ENCODE data around the gene GOLGB1.
A peak's percentile ranks its signal among the peaks of the same experiment; 100 is the strongest.
"Not testable (repeated sequence)": the region's sequence is repeated elsewhere in the genome, so short reads cannot be mapped to it uniquely, and the experiment has no call there.

GOLGB1 gene

GRCh38 chr3:121749276-121750086, at the start of gene GOLGB1:
Gene GOLGB1, minus strand, starts transcription at chr3:121749741. Its CDS starts 18,770 bp downstream, at chr3:121730971.
- no peaks in the 10 kb centered on the region for H3K9me3 ChIP-seq
- peak within 1 kb of the TSS; percentile 84 for H3K9ac ChIP-seq
- no peaks in the 10 kb centered on the region for H3K36me3 ChIP-seq
- H3K27ac ChIP-seq: peak within 1 kb of the TSS; percentile 81
- peaks cover 15% of the 10 kb centered on the region for H4K20me1 ChIP-seq
- H3K27me3 ChIP-seq: no peaks in the 10 kb centered on the region
- H3K4me2 ChIP-seq: peak within 1 kb of the TSS; percentile 95
- no peak for TF ChIP-seq Cebpa-rat (IDR thresholded peaks at IDR 0.05)
- H3K4me1 ChIP-seq: peaks cover 24% of the 10 kb centered on the region
- peak within 1 kb of the TSS; percentile 92 for H3K4me3 ChIP-seq

GRCh38 chr3:121796970-121797369, 47.4 kb upstream of the GOLGB1 start:
- Histone ChIP-seq H3K27me3 (no peaks in the 10 kb centered on the region), H3K4me2 (no peak overlapping the region), H3K36me3 (peaks cover 50% of the 10 kb centered on the region; the same call in 1 of the 2 replicates), H3K9me3 (no peaks in the 10 kb centered on the region), H3K9ac (no peak overlapping the region), H3K4me3 (no peak overlapping the region), H3K27ac (no peak overlapping the region), H3K4me1 (no peaks in the 10 kb centered on the region), H4K20me1 (no peaks in the 10 kb centered on the region)
- TF ChIP-seq Cebpa-rat (IDR thresholded peaks at IDR 0.05): no peak

- Histone ChIP-seq H3K9ac (no peak overlapping the region), H3K4me3 (no peak overlapping the region), H3K27me3 (no peaks in the 10 kb centered on the region), H3K36me3 (peaks cover 64% of the 10 kb centered on the region), H3K4me2 (no peak overlapping the region), H3K9me3 (no peaks in the 10 kb centered on the region), H4K20me1 (no peaks in the 10 kb centered on the region), H3K27ac (no peak overlapping the region), H3K4me1 (no peaks in the 10 kb centered on the region)
- no peak for TF ChIP-seq Cebpa-rat (IDR thresholded peaks at IDR 0.05)
These were observed 44.9 kb upstream of the GOLGB1 start for GRCh38 chr3:121794264-121794983.

- Histone ChIP-seq H3K4me3 (no peak overlapping the region), H3K4me2 (no peak overlapping the region), H3K4me1 (no peaks in the 10 kb centered on the region), H3K27ac (no peak overlapping the region), H3K9me3 (no peaks in the 10 kb centered on the region), H3K27me3 (no peaks in the 10 kb centered on the region), H3K9ac (no peak overlapping the region), H3K36me3 (peaks cover 69% of the 10 kb centered on the region), H4K20me1 (no peaks in the 10 kb centered on the region)
- no peak for TF ChIP-seq Cebpa-rat (IDR thresholded peaks at IDR 0.05)
These were observed 43.5 kb upstream of the GOLGB1 start for GRCh38 chr3:121793078-121793477.

- Histone ChIP-seq H3K36me3 (peaks cover 84% of the 10 kb centered on the region), H3K4me1 (no peaks in the 10 kb centered on the region), H3K27ac (no peak overlapping the region), H4K20me1 (no peaks in the 10 kb centered on the region), H3K27me3 (no peaks in the 10 kb centered on the region), H3K4me3 (no peak overlapping the region), H3K4me2 (no peak overlapping the region), H3K9ac (no peak overlapping the region), H3K9me3 (no peaks in the 10 kb centered on the region)
- no peak for TF ChIP-seq Cebpa-rat (IDR thresholded peaks at IDR 0.05)
These were observed 36.9 kb upstream of the GOLGB1 start for GRCh38 chr3:121786485-121786884.

- H4K20me1 ChIP-seq, H3K4me1 ChIP-seq, H3K27ac ChIP-seq, H3K4me2 ChIP-seq, H3K9ac ChIP-seq, H3K9me3 ChIP-seq, H3K4me3 ChIP-seq, H3K27me3 ChIP-seq: not testable (repeated sequence)
- peaks cover 87% of the 10 kb centered on the region for H3K36me3 ChIP-seq
These were observed 33.2 kb upstream of the GOLGB1 start for GRCh38 chr3:121782784-121783183.

GRCh38 chr3:121781611-121782010, 32.1 kb upstream of the GOLGB1 start:
- Histone ChIP-seq H3K9ac (no peak overlapping the region), H3K27me3 (no peaks in the 10 kb centered on the region), H3K4me3 (no peak overlapping the region), H4K20me1 (no peaks in the 10 kb centered on the region), H3K27ac (no peak overlapping the region), H3K4me2 (no peak overlapping the region), H3K36me3 (peaks cover 86% of the 10 kb centered on the region), H3K9me3 (no peaks in the 10 kb centered on the region), H3K4me1 (no peaks in the 10 kb centered on the region)
- no peak for TF ChIP-seq Cebpa-rat (IDR thresholded peaks at IDR 0.05)

- not testable (repeated sequence) for H3K27ac ChIP-seq, H3K4me3 ChIP-seq, H3K4me1 ChIP-seq, H4K20me1 ChIP-seq, H3K4me2 ChIP-seq, H3K27me3 ChIP-seq, H3K9me3 ChIP-seq, H3K9ac ChIP-seq
- H3K36me3 ChIP-seq: peaks cover 90% of the 10 kb centered on the region
These were observed 25.6 kb upstream of the GOLGB1 start for GRCh38 chr3:121775095-121775494.

GRCh38 chr3:121769246-121769645, 19.7 kb upstream of the GOLGB1 start:
- H3K27ac ChIP-seq: no peak overlapping the region
- H3K9ac ChIP-seq: no peak overlapping the region
- peaks cover 67% of the 10 kb centered on the region for H3K36me3 ChIP-seq
- H3K4me3 ChIP-seq: no peak overlapping the region
- H3K4me1 ChIP-seq: no peaks in the 10 kb centered on the region
- TF ChIP-seq Cebpa-rat (IDR thresholded peaks at IDR 0.05): peak; percentile 89; the same call in 1 of the 2 replicates
- H3K9me3 ChIP-seq: no peaks in the 10 kb centered on the region
- no peaks in the 10 kb centered on the region for H3K27me3 ChIP-seq
- H3K4me2 ChIP-seq: no peak overlapping the region
- H4K20me1 ChIP-seq: no peaks in the 10 kb centered on the region

GRCh38 chr3:121768452-121768851, 18.9 kb upstream of the GOLGB1 start:
- Histone ChIP-seq H4K20me1 (no peaks in the 10 kb centered on the region), H3K4me1 (no peaks in the 10 kb centered on the region), H3K36me3 (peaks cover 60% of the 10 kb centered on the region), H3K4me3 (no peak overlapping the region), H3K27ac (no peak overlapping the region), H3K9ac (no peak overlapping the region), H3K4me2 (no peak overlapping the region), H3K27me3 (no peaks in the 10 kb centered on the region), H3K9me3 (no peaks in the 10 kb centered on the region)
- no peak for TF ChIP-seq Cebpa-rat (IDR thresholded peaks at IDR 0.05)

Data from BLaER1 (cell line).